IMR-90 (cell line): ENCODE measurements around the gene NRIP1. TPM values are rescaled to one million over a fixed set of nuclear protein-coding genes. Genes with fewer than 3 reads are reported as not detected.
A peak's percentile ranks its signal among the peaks of the same experiment; 100 is the strongest.

Experiments
- ATAC-seq: fragments of 200-7000 bp; cut with Tn5 transposase; 2 replicates; pipeline ENCODE4 v1.9.1; 2020; ENCODE audit warnings: low read depth, mild to moderate bottlenecking, moderate library complexity
- BruUV-seq: library from RNA; stranded (reverse); fragments of 400-500 nt; replicated peaks from 2 replicates; lab custom pipeline; 2021; lab: Mats Ljungman, UMichigan
- CTCF ChIA-PET: fragments of 300-600 bp; formaldehyde crosslinking; extraction: SDS; loops from one replicate; lab custom pipeline; 2021; ENCODE audit warnings: antibody characterized with exemption; lab: Yijun Ruan, JAX
- POLR2A ChIA-PET: fragments of 300-600 bp; sonication (Branson Sonifier 250); formaldehyde crosslinking; loops from one replicate; lab custom pipeline; 2022; ENCODE audit warnings: antibody characterized with exemption; ENCODE audit not compliant: unreplicated experiment; lab: Charles Lee
- DNase-seq: peaks from one replicate; pipeline ENCODE4 v3.0.0; 2013
- H2AFZ ChIP-seq: replicated peaks from 2 replicates; pipeline ENCODE3; 2013; ENCODE audit warnings: low read length, mild to moderate bottlenecking; ENCODE audit not compliant: poor library complexity
- H2AK5ac ChIP-seq: 2 replicates; pipeline ENCODE4 v1.6.1; 2013; ENCODE audit warnings: low read depth, low read length, inconsistent platforms
- H2AK9ac ChIP-seq: replicated peaks from 2 replicates; pipeline ENCODE3; 2013; ENCODE audit warnings: mild to moderate bottlenecking, low read depth, low read length, moderate library complexity; ENCODE audit not compliant: poor library complexity
- H2BK120ac ChIP-seq: 2 replicates; pipeline ENCODE4 v1.6.1; 2013; ENCODE audit warnings: low read depth, low read length, inconsistent platforms
- H2BK15ac ChIP-seq: 3 replicates; pipeline ENCODE4 v1.6.1; 2013; ENCODE audit warnings: low read depth, low read length, inconsistent platforms
- H2BK20ac ChIP-seq: 2 replicates; pipeline ENCODE4 v1.6.1; 2013; ENCODE audit warnings: low read depth, mild to moderate bottlenecking, inconsistent platforms, low read length, moderate library complexity
- H2BK5ac ChIP-seq: 2 replicates; pipeline ENCODE4 v1.6.1; 2013; ENCODE audit warnings: mild to moderate bottlenecking, low read depth, low read length, inconsistent platforms; ENCODE audit not compliant: poor library complexity, severe bottlenecking
- H3K14ac ChIP-seq: replicated peaks from 2 replicates; pipeline ENCODE4 v1.6.1; 2013; ENCODE audit warnings: low read depth, low read length, inconsistent platforms
- H3K18ac ChIP-seq: 2 replicates; pipeline ENCODE4 v1.6.1; 2013; ENCODE audit warnings: low read depth, low read length, control low read depth
- H3K23ac ChIP-seq: 2 replicates; pipeline ENCODE4 v1.6.1; 2013; ENCODE audit warnings: low read depth, low read length, inconsistent platforms
- H3K27ac ChIP-seq: 2 replicates; pipeline ENCODE4 v1.5.1; 2013; ENCODE audit warnings: mild to moderate bottlenecking, control low read depth, low read length; ENCODE audit not compliant: insufficient read depth
- H3K27me3 ChIP-seq: 2 replicates; pipeline ENCODE4 v1.6.1; 2013; ENCODE audit warnings: low read length; ENCODE audit not compliant: control insufficient read depth, insufficient read depth
- H3K36me3 ChIP-seq: 2 replicates; pipeline ENCODE4 v1.6.1; 2013; ENCODE audit warnings: low read length, mixed read lengths; ENCODE audit not compliant: control insufficient read depth, insufficient read depth
- H3K4ac ChIP-seq: 2 replicates; pipeline ENCODE4 v1.6.1; 2013; ENCODE audit warnings: low read depth, low read length, inconsistent platforms
- H3K4me1 ChIP-seq: 2 replicates; pipeline ENCODE4 v1.6.1; 2013; ENCODE audit warnings: low read length, mixed read lengths; ENCODE audit not compliant: control insufficient read depth, insufficient read depth
- H3K4me2 ChIP-seq: 2 replicates; pipeline ENCODE4 v1.6.1; 2013; ENCODE audit warnings: low read depth, mild to moderate bottlenecking, control low read depth, low read length, moderate library complexity
- H3K4me3 ChIP-seq: 2 replicates; pipeline ENCODE4 v1.5.1; 2013; ENCODE audit warnings: low read depth, mild to moderate bottlenecking, control low read depth, low read length, moderate library complexity; ENCODE audit not compliant: insufficient read depth
- H3K56ac ChIP-seq: 2 replicates; pipeline ENCODE4 v1.6.1; 2013; ENCODE audit warnings: low read length, inconsistent platforms; ENCODE audit not compliant: insufficient read depth; ENCODE audit errors: extremely low read depth
- H3K79me1 ChIP-seq, 2 experiments: 2 replicates each; pipeline ENCODE4 v1.6.1; 2013; ENCODE audit warnings: low read length in 2 of 2, inconsistent platforms in 1 of 2, low read depth in 1 of 2
- H3K9ac ChIP-seq: 2 replicates; pipeline ENCODE4 v1.6.1; 2013; ENCODE audit warnings: low read depth, low read length, control low read depth
- H3K9me1 ChIP-seq: 2 replicates; pipeline ENCODE4 v1.6.1; 2013; ENCODE audit warnings: low read length, inconsistent platforms; ENCODE audit not compliant: insufficient read depth
- H3K9me3 ChIP-seq: 2 replicates; pipeline ENCODE4 v1.6.1; 2013; ENCODE audit warnings: low read length; ENCODE audit not compliant: control insufficient read depth, insufficient read depth
- H4K20me1 ChIP-seq: 2 replicates; pipeline ENCODE4 v1.6.1; 2013; ENCODE audit warnings: low read length, inconsistent platforms; ENCODE audit not compliant: insufficient read depth
- H4K5ac ChIP-seq: 2 replicates; pipeline ENCODE4 v1.6.1; 2013; ENCODE audit warnings: mild to moderate bottlenecking, low read depth, low read length, control low read depth
- H4K8ac ChIP-seq, 2 experiments: 2 replicates each; pipeline ENCODE4 v1.6.1; 2013; ENCODE audit warnings: low read depth in 2 of 2, low read length in 2 of 2, control low read depth in 1 of 2, inconsistent platforms in 1 of 2
- H4K91ac ChIP-seq: 2 replicates; pipeline ENCODE4 v1.6.1; 2013; ENCODE audit warnings: low read depth, low read length, inconsistent platforms; ENCODE audit not compliant: insufficient read depth
- BHLHE40 ChIP-seq: fragments of 150-350 bp; IDR thresholded peaks from 2 replicates; pipeline ENCODE4 v1.6.1; 2016; ENCODE audit warnings: mild to moderate bottlenecking, low read depth, low read length
- CEBPB ChIP-seq: IDR thresholded peaks from 2 replicates; pipeline ENCODE4 v1.6.1; 2012; ENCODE audit warnings: low read depth, low read length, improper control_type of control experiment
- CHD1 ChIP-seq: IDR thresholded peaks from 2 replicates; pipeline ENCODE4 v1.6.1; 2012; ENCODE audit warnings: low read depth, low read length, improper control_type of control experiment
- FOS ChIP-seq: fragments of 150-350 bp; IDR thresholded peaks from 2 replicates; pipeline ENCODE4 v1.6.1; 2016; ENCODE audit warnings: low read depth, low read length
- MAFK ChIP-seq: IDR thresholded peaks from 2 replicates; pipeline ENCODE4 v1.6.1; 2012; ENCODE audit warnings: low read depth, low read length, improper control_type of control experiment
- MAZ ChIP-seq: IDR thresholded peaks from 2 replicates; pipeline ENCODE4 v1.6.1; 2012; ENCODE audit warnings: low read depth, mild to moderate bottlenecking, low read length, improper control_type of control experiment, moderate library complexity, borderline replicate concordance
- NFE2L2 ChIP-seq: fragments of 150-350 bp; IDR thresholded peaks from 2 replicates; pipeline ENCODE4 v1.6.1; 2016; ENCODE audit warnings: low read depth, mild to moderate bottlenecking, low read length
- POLR2A ChIP-seq: IDR thresholded peaks from 2 replicates; pipeline ENCODE4 v1.6.1; 2012; ENCODE audit warnings: mild to moderate bottlenecking, low read depth, low read length
- RAD21 ChIP-seq: IDR thresholded peaks from 2 replicates; pipeline ENCODE4 v1.6.1; 2012; ENCODE audit warnings: low read length, improper control_type of control experiment
- RCOR1 ChIP-seq: IDR thresholded peaks from 2 replicates; pipeline ENCODE4 v1.6.1; 2012; ENCODE audit warnings: mild to moderate bottlenecking, low read length, improper control_type of control experiment; ENCODE audit not compliant: insufficient replicate concordance
- RFX5 ChIP-seq: IDR thresholded peaks from 2 replicates; pipeline ENCODE4 v1.8.0; 2012; ENCODE audit warnings: low read depth, mild to moderate bottlenecking, low read length, moderate library complexity
- SMC3 ChIP-seq: fragments of 150-350 bp; IDR thresholded peaks from 2 replicates; pipeline ENCODE4 v1.6.1; 2016; ENCODE audit warnings: low read depth, mild to moderate bottlenecking, antibody characterized with exemption, low read length, moderate library complexity
- WGBS, 2 experiments: methylation state at CpG; one replicate each; pipeline versions ENCODE4 v1.1.5 to v1.1.7; 2013; ENCODE audit warnings: missing lambda C conversion rate in 2 of 2; ENCODE audit not compliant: insufficient read length in 1 of 2; ENCODE audit errors: extremely low coverage in 2 of 2; 5-methylcytosine and 5-hydroxymethylcytosine counted together
- dilution Hi-C: fragments of 300-500 bp; cut with HindIII; formaldehyde crosslinking; loops from one replicate; pipeline ENCODE4 v1.14.3; 2018; ENCODE audit warnings: low sequenced_read_pairs; ENCODE audit not compliant: unreplicated experiment
- in situ Hi-C: fragments of 300-500 bp; cut with MboI; formaldehyde crosslinking; loops from 3 replicates; pipeline ENCODE4 v1.14.3; 2019; ENCODE audit warnings: low sequenced_read_pairs, inconsistent platforms, mixed read lengths
- intact Hi-C: fragments of 100-400 bp; cut with micrococcal nuclease; formaldehyde crosslinking; loops from 2 replicates; pipeline ENCODE4 v1.10.0; 2022
- polyA plus RNA-seq, 3 experiments: library from polyadenylated mRNA; depleted of rRNA; stranded (reverse); fragments of >200 nt; gene quantifications; 2 replicates each; pipeline ENCODE4 v1.2.3, GENCODE V29; 2012; ENCODE audit warnings: low replicate concordance in 1 of 3
- total RNA-seq: library from RNA; depleted of rRNA; stranded (reverse); fragments of >200 nt; gene quantifications from 2 replicates; pipeline ENCODE4 v1.2.3, GENCODE V29; 2012
- TF ChIP-seq, protein P1 (sequence below): fragments of 150-350 bp; IDR thresholded peaks from 2 replicates; pipeline ENCODE4 v1.6.1; 2017; ENCODE audit warnings: mild to moderate bottlenecking, antibody characterized with exemption, low read length, low read depth
- TF ChIP-seq, protein P2 (sequence below): fragments of 150-350 bp; IDR thresholded peaks from 2 replicates; pipeline ENCODE4 v1.6.1; 2016; ENCODE audit warnings: low read depth, mild to moderate bottlenecking, low read length, moderate library complexity, borderline replicate concordance
- TF ChIP-seq, protein P3 (sequence below): conservative IDR thresholded peaks from 2 replicates; pipeline ENCODE4 v1.5.1; 2012; ENCODE audit warnings: mild to moderate bottlenecking, low read depth, low read length, improper control_type of control experiment

Gene NRIP1
- total and polyA plus RNA-seq, 2 of the 4 experiments (the other 2 are of a cell fraction), result 9.6 to 73.8 TPM

DNA sequence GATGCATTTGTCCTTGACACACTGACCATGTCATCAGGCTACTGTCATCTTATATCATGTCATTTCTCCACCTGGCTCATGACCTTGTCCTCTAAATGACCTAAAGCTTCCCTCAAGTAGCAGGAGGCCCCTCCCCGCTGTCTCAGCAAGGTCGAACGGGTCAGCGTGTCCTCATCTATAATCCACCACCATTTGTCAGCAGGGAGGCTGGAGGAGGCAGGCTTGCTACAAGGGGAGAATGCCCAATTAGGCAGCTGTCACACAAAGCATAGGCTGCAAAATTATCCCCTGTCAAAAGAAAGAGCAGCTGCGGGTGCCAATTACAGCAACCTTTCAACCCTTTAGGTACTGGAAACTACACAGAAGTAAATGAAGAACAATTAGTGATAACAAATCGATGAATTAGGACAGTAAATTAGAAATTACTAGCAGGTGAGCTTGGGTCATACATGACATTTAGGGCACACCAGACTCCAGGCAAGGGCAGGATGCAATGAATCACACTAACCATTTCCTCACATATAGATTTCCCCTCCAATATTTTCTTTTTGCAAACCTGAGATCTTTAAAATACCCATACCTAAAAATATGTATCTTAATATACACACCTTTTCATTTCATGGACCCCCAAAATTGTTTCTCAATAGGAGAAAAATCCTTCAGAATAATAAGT lies 61.2 kb downstream of the NRIP1 start:
- H4K8ac ChIP-seq, result peak overlapping the region; percentile 37 to 66
- ATAC-seq (no peak), DNase-seq (no peak)
- H3K27me3 ChIP-seq, result no peaks in the 10 kb centered on the region
- no peak overlapping the region; the same call in 1 of the 2 replicates for H3K14ac ChIP-seq
- H3K4me2 ChIP-seq, result no peak overlapping the region
- H4K91ac ChIP-seq, result peak overlapping the region; percentile 16; the same call in 1 of the 2 replicates
- peak overlapping the region; percentile 71; the same call in 1 of the 2 replicates for H3K18ac ChIP-seq
- H4K5ac ChIP-seq, result peak overlapping the region; percentile 65
- H3K23ac ChIP-seq, result 0 out of 2 replicates have a peak overlapping the region, but pooled peaks have one; percentile 3
- peak overlapping the region; percentile 25; the same call in 1 of the 3 replicates for H2BK15ac ChIP-seq
- CTCF ChIA-PET, result no interaction called here
- H3K27ac ChIP-seq, result peak overlapping the region; percentile 75
- peaks cover 7% of the 10 kb centered on the region; the same call in 1 of the 2 replicates for H3K36me3 ChIP-seq
- peaks cover 14% of the 10 kb centered on the region for H3K9me1 ChIP-seq
- no peak overlapping the region for H2AK9ac ChIP-seq
- peak overlapping the region; percentile 56 for H2AK5ac ChIP-seq
- peak overlapping the region; percentile 29; the same call in 1 of the 2 replicates for H2BK20ac ChIP-seq
- intact Hi-C loops, result loop anchor here (2.0 kb wide), 1 partner anchor 55 kb away; no protein-coding TSS in a partner anchor
- no peak overlapping the region for H3K4me3 ChIP-seq
- 0 out of 2 replicates have a peak, but pooled peaks cover 4% of the 10 kb centered on the region for H4K20me1 ChIP-seq
- peak overlapping the region; percentile 97 for H2BK5ac ChIP-seq
- in situ Hi-C loops, result no loop called here
- H3K56ac ChIP-seq, result no peak overlapping the region
- dilution Hi-C loops, result no loop called here
- peak overlapping the region; percentile 73 for H2BK120ac ChIP-seq
- peaks cover 27% of the 10 kb centered on the region for H3K4me1 ChIP-seq
- peaks cover 23 to 62% of the 10 kb centered on the region in 2 experiments for H3K79me1 ChIP-seq
- POLR2A ChIA-PET, result no interaction called here
- no peaks in the 10 kb centered on the region for H3K9me3 ChIP-seq
- WGBS, 2 experiments, result no CpG with 5 or more reads among the region's 6 CpGs
- peak overlapping the region; percentile 9 for H3K4ac ChIP-seq
- H2AFZ ChIP-seq, result no peak overlapping the region
- BruUV-seq, result no TSS peak
- no peak overlapping the region for H3K9ac ChIP-seq
- TF ChIP-seq CEBPB (no peak), RCOR1 (no peak), BHLHE40 (no peak), SMC3 (no peak), POLR2A (no peak), CHD1 (no peak), RAD21 (no peak), MAFK (no peak), NFE2L2 (no peak), RFX5 (no peak), FOS (no peak), MAZ (no peak)
- TF ChIP-seq, protein P1, sequence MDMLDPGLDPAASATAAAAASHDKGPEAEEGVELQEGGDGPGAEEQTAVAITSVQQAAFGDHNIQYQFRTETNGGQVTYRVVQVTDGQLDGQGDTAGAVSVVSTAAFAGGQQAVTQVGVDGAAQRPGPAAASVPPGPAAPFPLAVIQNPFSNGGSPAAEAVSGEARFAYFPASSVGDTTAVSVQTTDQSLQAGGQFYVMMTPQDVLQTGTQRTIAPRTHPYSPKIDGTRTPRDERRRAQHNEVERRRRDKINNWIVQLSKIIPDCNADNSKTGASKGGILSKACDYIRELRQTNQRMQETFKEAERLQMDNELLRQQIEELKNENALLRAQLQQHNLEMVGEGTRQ, result no peak
- TF ChIP-seq, protein P2, sequence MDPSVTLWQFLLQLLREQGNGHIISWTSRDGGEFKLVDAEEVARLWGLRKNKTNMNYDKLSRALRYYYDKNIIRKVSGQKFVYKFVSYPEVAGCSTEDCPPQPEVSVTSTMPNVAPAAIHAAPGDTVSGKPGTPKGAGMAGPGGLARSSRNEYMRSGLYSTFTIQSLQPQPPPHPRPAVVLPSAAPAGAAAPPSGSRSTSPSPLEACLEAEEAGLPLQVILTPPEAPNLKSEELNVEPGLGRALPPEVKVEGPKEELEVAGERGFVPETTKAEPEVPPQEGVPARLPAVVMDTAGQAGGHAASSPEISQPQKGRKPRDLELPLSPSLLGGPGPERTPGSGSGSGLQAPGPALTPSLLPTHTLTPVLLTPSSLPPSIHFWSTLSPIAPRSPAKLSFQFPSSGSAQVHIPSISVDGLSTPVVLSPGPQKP, result no peak
- TF ChIP-seq, protein P3, sequence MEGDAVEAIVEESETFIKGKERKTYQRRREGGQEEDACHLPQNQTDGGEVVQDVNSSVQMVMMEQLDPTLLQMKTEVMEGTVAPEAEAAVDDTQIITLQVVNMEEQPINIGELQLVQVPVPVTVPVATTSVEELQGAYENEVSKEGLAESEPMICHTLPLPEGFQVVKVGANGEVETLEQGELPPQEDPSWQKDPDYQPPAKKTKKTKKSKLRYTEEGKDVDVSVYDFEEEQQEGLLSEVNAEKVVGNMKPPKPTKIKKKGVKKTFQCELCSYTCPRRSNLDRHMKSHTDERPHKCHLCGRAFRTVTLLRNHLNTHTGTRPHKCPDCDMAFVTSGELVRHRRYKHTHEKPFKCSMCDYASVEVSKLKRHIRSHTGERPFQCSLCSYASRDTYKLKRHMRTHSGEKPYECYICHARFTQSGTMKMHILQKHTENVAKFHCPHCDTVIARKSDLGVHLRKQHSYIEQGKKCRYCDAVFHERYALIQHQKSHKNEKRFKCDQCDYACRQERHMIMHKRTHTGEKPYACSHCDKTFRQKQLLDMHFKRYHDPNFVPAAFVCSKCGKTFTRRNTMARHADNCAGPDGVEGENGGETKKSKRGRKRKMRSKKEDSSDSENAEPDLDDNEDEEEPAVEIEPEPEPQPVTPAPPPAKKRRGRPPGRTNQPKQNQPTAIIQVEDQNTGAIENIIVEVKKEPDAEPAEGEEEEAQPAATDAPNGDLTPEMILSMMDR, result no peak
